CD4-positive, alpha-beta T cell treated with Interleukin-10 for 1 hour (primary cell): ENCODE data around the gene FAM162B.
"Not testable (repeated sequence)": the region's sequence is repeated elsewhere in the genome, so short reads cannot be mapped to it uniquely, and the experiment has no call there.

Experiments
- DNase-seq: peaks from one replicate; pipeline ENCODE4 v3.0.0-alpha.2; 2020

FAM162B gene

DNA sequence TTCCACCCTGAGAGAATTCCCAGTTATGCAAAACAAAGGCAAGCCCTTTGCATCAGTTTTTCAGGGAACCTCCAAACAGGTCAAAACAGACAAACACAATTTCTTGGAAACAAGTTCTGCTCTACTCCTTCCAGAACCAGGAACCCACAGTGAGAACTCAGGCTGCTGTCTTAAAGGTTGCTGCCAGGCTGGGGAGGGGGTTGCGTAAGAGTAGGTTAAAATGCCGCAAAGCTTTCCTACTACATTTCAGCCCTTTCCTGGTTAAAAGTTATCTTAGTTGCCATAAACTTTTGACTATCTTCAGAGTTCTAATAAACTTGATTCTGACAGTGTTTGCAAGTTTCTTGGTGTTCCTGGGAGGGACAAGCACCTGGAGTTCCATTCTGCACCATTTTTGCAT lies 50.8 kb downstream of the FAM162B start:
- no peak for DNase-seq

DNA sequence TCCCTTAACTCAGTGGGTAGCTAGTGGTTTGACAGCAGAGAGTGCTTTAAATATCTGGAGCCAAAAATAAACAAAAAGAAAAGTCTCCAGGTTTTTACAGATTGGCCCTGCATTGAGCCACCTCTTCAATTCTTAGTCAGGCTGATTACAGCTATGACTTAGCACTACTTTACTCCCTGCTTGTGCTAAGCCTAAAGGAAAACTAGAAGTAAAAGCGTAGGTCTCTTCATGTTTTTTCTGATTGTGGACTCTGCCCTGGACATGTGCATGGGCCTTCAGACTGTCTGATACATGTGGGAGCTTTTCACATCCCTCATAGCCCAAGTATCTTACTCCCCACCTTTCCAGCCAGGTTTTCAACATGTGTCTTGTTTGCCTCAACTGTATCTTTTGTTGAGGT lies 51.2 kb downstream of the FAM162B start:
- no peak for DNase-seq

DNA sequence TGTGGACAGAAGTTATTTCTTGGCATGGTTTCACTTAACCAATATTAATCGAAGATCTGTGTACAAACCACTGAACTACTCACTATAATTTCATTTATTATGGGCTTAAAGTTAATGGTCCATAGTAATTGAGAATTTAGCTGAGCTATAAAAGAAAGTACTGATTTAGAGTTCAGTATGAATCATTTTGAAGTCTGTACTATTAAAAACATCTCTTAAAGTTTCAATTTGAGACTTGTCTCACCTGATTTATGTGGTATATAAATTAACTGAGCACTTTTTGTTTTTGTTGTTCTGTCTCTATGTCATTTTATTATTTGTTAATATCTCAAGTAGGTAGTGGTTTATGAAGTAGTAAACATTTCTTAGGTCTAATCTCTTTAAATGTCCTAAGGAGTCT lies 59.6 kb downstream of the FAM162B start:
- no peak for DNase-seq

DNA sequence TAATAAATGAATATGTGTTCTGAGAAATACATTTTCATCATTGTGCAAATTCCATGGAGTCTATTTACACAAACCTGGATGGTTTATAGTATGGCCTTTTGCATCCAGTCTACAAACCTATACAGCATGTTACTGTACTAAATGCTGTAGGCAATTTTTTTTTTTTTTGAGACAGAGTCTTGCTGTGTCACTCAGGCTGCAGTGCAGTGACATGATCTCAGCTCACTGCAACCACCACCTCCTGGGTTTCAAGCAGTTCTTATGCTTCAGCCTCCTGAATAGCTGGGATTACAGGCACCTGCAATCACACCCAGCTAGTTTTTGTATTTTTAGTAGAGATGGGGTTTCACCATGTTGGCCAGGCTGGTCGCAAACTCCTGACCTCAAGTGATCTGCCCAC lies 61.6 kb downstream of the FAM162B start:
- DNase-seq: not testable (repeated sequence)
